Ramos (cell line): ENCODE results near the gene MEIS1.
"Not testable (repeated sequence)": the region's sequence is repeated elsewhere in the genome, so short reads cannot be mapped to it uniquely, and the experiment has no call there.

Experiments used
- in situ Hi-C: fragments of 300-500 bp; cut with MboI; formaldehyde crosslinking; loops from one replicate; pipeline ENCODE4 v1.14.3; 2022; ENCODE audit warnings: low sequenced_read_pairs; ENCODE audit not compliant: unreplicated experiment

The MEIS1 gene

GRCh38 chr2:66434679-66435548 lies at the start of gene MEIS1:
Gene MEIS1, plus strand, starts transcription at chr2:66435125. Its CDS starts 732 bp downstream, at chr2:66435857.
- in situ Hi-C loops = loop anchor here (25.0 kb wide), 1 partner anchor 1402 kb away; no protein-coding TSS in a partner anchor

DNA sequence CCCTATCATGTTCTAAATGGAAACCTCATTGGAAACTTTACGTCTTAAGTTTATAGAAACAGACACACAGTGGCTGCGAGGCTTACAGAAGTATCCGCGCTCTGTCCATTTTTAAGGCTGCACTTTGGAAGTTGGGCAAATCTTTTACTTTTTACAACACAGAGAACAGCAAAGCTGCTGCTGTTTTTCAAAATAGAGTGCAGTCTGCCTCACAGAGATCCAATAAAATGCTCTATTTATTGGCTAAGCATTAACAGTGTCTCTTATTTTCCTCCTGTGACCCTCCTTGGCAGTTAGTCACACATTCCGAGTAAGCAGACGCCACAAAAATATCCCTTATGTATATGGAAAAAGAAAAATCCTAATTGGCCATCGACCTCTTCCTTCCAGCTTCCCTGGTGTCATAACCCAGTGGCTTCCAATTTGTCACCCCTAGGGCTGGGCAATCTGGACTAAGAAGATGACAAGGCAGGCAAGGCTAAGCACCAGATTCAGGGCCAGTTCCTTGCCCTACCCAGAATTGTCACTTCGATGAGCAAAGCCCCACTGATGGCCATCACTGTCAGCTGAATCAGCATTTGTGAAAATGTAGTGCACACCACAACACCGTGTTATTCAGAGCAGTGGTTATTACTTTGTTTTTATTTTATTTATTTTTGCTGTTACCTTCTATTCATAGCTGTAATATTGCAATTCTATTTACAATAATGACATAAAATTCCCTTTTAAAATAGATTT lies 47.7 kb upstream of the MEIS1 start:
- in situ Hi-C loops = no loop called here

DNA sequence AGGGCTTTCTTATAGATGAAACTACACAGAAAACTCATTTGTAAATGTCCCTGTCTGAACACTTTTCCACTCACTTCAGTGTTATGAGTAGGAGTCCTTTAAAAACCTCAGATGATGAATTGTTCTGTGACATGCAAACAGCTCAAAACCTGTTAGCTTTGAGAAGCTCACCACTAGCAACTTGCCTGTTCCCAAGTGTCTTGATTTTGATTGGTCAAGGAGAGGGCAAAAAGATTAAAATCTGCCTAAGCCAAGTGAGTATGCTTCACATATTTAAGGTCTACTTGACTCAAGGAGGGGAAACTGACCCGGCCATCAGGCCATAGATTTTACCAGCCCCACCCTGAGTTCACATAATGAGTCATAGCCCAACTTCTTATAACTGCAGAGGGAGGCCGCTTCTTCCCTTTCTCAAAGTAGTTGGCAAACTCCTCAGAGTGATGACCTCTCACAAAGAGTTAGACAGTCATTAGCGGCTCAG lies 45.2 kb upstream of the MEIS1 start:
- in situ Hi-C loops = no loop called here

DNA sequence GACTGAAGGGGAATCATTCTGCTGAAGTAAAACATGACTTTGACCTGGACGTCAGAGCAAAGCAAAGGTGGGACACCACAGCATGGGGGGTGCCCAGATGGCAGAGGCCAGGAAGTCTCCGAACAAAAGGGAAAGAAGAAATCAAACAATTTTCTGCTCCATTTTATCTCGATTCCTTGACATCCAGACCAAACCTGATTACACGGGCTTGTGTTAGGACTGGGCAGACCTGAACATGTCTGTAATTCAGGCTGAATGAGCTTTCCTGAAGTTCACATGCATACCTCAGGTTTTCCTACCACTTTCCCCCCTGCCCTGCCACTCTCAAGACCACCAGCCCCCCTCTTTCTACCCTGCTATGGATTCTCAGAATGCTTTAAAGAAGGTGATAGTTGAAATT lies 44.8 kb upstream of the MEIS1 start:
- in situ Hi-C loops = no loop called here

GRCh38 chr2:66390811-66391210 lies 44.1 kb upstream of the MEIS1 start:
- in situ Hi-C loops = no loop called here

- in situ Hi-C loops = not testable (repeated sequence)
Measured at GRCh38 chr2:66391240-66391639, 43.7 kb upstream of the MEIS1 start.

DNA sequence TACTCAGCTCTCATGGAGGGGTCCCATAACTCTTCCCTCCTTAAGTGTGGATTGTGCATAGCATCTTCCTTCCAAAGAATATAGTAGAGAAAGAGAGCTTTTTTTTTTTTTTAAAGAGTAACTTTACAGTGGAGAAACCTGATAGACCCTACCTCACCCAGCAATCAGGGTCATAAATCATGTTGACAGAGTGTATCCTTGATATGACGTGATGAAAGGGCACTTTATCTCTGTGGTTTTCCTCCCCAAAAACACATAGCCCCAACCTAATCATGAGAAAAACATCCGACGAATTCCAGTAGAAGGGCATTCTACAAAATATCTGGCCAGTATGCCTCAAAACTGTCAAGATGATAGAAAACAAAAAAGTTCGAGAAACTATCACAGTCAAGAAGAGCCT lies 29.5 kb upstream of the MEIS1 start:
- in situ Hi-C loops = no loop called here

- in situ Hi-C loops = no loop called here
Measured at GRCh38 chr2:66408905-66409304, 26.0 kb upstream of the MEIS1 start.

DNA sequence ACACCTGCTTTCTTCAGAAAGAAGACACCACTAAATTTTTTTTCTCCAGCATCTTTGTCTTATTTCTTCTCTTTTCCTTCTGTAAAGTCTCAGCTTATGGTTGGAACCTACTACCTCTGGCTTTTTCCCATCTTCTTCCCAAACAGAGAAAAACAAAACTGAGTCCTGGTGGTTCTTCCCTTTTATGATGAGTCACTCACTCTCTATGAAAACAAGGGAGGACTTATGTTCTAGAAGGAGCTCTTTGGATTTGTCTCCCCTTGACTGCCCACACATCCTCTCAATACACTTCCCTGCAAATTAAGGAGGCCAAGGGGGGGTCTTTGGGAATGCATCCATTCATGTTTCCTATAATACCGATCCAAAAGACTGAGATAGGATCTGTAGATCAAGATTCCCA lies 22.1 kb upstream of the MEIS1 start:
- in situ Hi-C loops = no loop called here

DNA sequence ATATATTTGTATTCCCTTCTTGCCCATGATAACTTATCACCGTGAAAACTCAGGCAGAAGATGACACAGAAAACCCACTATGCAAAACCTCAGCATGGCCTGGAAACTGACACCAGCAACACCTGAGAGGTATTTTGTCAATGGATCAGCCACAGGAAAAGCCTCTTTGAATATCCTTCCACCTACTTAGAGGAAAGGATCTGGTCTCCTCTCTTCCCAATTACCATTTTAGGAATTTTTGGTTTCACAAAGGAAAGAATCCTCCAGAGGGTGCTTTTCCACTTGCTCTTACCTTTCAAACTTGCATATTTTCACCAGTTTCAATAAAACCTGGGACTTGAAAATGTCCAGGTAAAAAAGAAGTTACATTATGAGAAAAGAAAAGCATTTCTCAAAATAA lies 20.0 kb upstream of the MEIS1 start:
- in situ Hi-C loops = no loop called here

DNA sequence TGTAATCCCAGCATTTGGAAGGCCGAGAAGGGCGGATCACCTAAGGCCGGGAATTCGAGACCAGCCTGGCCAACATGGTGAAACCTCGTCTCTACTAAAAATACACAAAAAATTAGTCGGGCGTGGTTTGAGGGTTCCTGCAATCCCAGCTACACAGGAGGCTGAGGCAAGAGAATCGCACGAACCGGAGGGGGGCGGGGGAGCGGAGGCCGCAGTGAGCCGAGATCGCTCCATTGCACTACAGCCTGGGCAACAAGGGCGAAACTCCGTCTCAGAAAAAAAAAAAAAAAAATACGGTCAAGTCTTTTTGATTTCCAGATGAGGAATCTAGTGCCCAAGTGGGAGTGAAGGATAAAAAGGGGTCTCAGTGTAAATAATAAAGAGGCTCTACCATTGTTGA lies 16.5 kb upstream of the MEIS1 start:
- in situ Hi-C loops = no loop called here

DNA sequence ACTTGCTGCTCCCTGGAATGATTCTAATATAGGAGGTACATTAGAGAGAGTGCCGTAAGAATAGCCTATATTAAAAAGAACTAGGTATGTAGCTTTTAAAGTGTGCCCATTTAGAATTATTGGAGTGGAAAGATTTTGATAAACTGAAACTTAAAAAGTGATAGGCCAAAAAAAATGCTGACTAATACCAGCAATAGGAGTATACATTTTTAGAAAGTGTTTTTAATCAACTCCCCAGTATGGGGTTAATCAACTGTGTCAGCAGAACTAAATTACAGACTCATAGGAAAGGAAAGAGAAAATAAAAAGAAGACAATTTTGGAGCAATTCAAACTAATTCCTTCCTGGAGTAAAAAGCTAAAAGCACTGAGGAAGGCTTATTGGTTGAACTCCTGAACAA lies 13.3 kb upstream of the MEIS1 start:
- in situ Hi-C loops = no loop called here

- in situ Hi-C loops = no loop called here
Measured at GRCh38 chr2:66423391-66424124, 11.4 kb upstream of the MEIS1 start.

- in situ Hi-C loops = loop anchor here (25.0 kb wide), 1 partner anchor 1411 kb away; no protein-coding TSS in a partner anchor
Measured at GRCh38 chr2:66426244-66427111, 8.4 kb upstream of the MEIS1 start.

DNA sequence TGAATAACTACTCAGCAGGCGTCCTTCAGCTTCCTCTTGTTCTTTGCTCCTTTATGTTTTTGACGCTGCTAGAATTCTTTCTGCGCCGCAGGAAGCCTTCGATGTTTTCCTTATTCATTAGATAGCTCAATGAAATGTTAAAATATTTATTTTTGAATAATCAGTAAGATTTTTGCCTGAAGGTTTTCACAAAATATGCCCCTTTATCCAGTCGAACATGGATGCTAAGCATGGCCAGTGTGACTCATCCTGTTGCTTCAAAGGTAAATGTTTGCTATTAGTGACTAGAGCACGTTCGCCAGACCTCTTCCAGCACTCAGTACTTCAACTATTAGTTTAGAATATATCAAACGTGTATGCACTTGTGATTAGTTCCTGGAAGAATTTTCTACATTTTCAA lies 7.6 kb upstream of the MEIS1 start:
- in situ Hi-C loops = loop anchor here (25.0 kb wide), 1 partner anchor 1410 kb away; no protein-coding TSS in a partner anchor

DNA sequence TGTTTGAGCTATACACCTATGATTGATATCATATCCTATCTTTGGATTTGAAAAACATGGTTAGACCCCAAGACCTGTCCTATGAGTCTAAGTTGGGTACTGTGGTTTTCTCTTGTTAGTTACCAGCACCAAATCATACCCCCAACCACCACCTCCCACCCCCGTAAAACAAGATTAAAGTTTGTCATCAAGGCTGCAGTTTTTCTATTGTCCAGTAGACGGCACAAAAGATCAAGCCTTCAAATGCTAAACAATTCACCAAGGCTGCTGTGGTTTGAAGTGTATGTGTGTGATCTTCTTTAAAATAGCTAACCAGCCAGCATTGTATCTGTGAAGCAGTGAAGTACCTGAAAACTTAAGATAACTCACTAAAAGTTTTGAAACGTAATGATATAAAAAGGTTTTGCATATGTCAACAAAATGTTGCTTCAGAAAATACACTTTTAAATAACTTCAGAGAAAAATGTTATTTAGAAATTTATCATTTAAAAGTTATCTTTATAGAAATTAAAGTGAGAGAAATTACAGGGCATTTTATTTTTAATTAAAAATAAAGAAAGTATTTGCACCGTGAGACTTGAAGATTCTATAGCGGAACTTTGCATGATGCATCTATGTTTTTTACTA lies 5.8 kb upstream of the MEIS1 start:
- in situ Hi-C loops = loop anchor here (25.0 kb wide), 1 partner anchor 1408 kb away; no protein-coding TSS in a partner anchor

DNA sequence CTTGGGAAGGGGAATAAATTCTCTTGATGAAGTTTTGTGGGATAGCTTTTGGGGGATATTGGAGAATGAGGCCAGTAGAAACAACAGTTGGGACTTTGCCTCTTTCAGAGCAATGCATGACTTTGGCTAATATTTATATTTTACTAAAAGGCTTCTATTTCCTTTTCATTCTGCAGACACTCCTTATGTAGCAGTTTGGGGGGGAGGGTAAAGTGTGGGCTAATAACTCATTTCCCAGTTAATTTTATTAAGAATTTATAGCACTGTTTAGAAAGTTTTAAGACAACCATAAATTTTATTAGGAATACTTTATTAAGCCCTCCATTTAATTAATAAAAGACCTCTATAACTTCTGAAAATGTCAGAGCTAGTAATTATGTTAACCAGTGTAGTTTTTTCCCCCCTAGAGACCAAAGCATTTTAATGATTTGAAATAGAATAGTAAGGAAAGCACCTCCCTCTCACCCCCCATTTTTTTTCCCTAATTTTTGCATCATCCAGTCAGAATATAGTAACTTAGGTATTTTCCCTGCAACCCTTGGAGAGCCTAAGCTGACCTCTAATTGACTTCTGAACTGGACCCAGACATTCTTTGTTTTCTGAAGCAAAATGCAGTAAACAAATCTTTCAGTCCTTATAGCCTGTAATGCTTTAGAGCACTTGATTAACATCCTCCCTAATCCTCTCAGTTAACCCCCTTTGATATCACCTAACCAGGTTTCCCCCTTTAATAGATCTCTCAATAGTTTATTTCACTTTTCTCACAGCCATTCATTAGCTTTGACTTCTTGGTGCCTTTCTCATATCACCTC lies 5.0 kb upstream of the MEIS1 start:
- in situ Hi-C loops = loop anchor here (25.0 kb wide), 1 partner anchor 1407 kb away; no protein-coding TSS in a partner anchor
